GM23338 (cell line): ENCODE data around the gene CAP1. TPM values are rescaled to one million over a fixed set of nuclear protein-coding genes. Genes with fewer than 3 reads are reported as not detected.

ENCODE experiments used
- ATAC-seq: fragments of 200-7000 bp; cut with Tn5 transposase; 3 replicates; pipeline ENCODE4 v1.9.1; 2020
- DNase-seq: peaks from one replicate; pipeline ENCODE4 v3.0.0-alpha.2; 2015; ENCODE audit warnings: low spot score
- H2AFZ ChIP-seq: fragments of 200-600 bp; sonication (generic); 2 replicates; pipeline ENCODE4 v1.8.0; 2016; ENCODE audit warnings: antibody characterized with exemption, mild to moderate bottlenecking, moderate library complexity
- H3F3A ChIP-seq: fragments of 200-600 bp; sonication (generic); replicated peaks from 2 replicates; pipeline ENCODE4 v1.8.0; 2017; ENCODE audit warnings: antibody characterized with exemption, mixed run types, low read depth
- H3K27ac ChIP-seq: fragments of 200-600 bp; sonication (generic); 2 replicates; pipeline ENCODE4 v1.6.1; 2016; ENCODE audit warnings: low read depth
- H3K27me3 ChIP-seq: fragments of 200-600 bp; sonication (generic); 2 replicates; pipeline ENCODE4 v1.8.0; 2016; ENCODE audit warnings: mild to moderate bottlenecking, mixed run types, moderate library complexity; ENCODE audit not compliant: insufficient read depth
- H3K36me3 ChIP-seq: fragments of 200-600 bp; sonication (generic); 2 replicates; pipeline ENCODE4 v1.8.0; 2016; ENCODE audit warnings: mild to moderate bottlenecking; ENCODE audit not compliant: insufficient read depth
- H3K4me1 ChIP-seq: fragments of 200-600 bp; sonication (generic); 2 replicates; pipeline ENCODE4 v1.8.0; 2016; ENCODE audit warnings: mild to moderate bottlenecking, moderate library complexity; ENCODE audit not compliant: insufficient read depth
- H3K4me2 ChIP-seq: fragments of 200-600 bp; sonication (generic); 2 replicates; pipeline ENCODE4 v1.7.1; 2017; ENCODE audit warnings: mixed run types
- H3K4me3 ChIP-seq: fragments of 200-600 bp; sonication (generic); 2 replicates; pipeline ENCODE4 v1.6.1; 2016; ENCODE audit warnings: mixed run types
- H3K79me2 ChIP-seq: fragments of 200-600 bp; sonication (generic); replicated peaks from 2 replicates; pipeline ENCODE4 v1.8.0; 2017; ENCODE audit warnings: mild to moderate bottlenecking; ENCODE audit not compliant: insufficient read depth
- H3K9me2 ChIP-seq: fragments of 200-600 bp; sonication (generic); 2 replicates; pipeline ENCODE4 v1.8.0; 2017; ENCODE audit not compliant: insufficient read depth
- H4K20me1 ChIP-seq: fragments of 200-600 bp; sonication (generic); replicated peaks from 2 replicates; pipeline ENCODE4 v1.8.0; 2017; ENCODE audit warnings: mild to moderate bottlenecking; ENCODE audit not compliant: insufficient read depth
- H3K27ac Mint-ChIP-seq: 2 replicates; pipeline ENCODE4 v1.8.0; 2020; ENCODE audit warnings: inconsistent platforms, mild to moderate bottlenecking, moderate library complexity, mixed read lengths
- H3K27me3 Mint-ChIP-seq: 3 replicates; pipeline ENCODE4 v1.8.0; 2022; ENCODE audit warnings: low read depth, mild to moderate bottlenecking, moderate library complexity, mixed read lengths, inconsistent platforms; ENCODE audit not compliant: insufficient read depth, poor library complexity
- H3K36me3 Mint-ChIP-seq: 3 replicates; pipeline ENCODE4 v1.8.0; 2021; ENCODE audit warnings: low read depth, mild to moderate bottlenecking, inconsistent platforms, moderate library complexity, mixed read lengths
- H3K4me1 Mint-ChIP-seq: 3 replicates; pipeline ENCODE4 v1.8.0; 2020; ENCODE audit warnings: mild to moderate bottlenecking, inconsistent platforms, mixed read lengths
- H3K4me3 Mint-ChIP-seq: 3 replicates; pipeline ENCODE4 v1.8.0; 2021; ENCODE audit warnings: moderate library complexity, mild to moderate bottlenecking, inconsistent platforms, mixed read lengths
- H3K9me3 Mint-ChIP-seq: 3 replicates; pipeline ENCODE4 v1.8.0; 2020; ENCODE audit warnings: moderate library complexity, mild to moderate bottlenecking, inconsistent platforms, mixed read lengths
- CREB1 ChIP-seq: fragments of 250-450 bp; sonication (Bioruptor Pico); IDR thresholded peaks from 2 replicates; pipeline ENCODE4 v1.5.0; 2020; ENCODE audit warnings: low read depth, mild to moderate bottlenecking, moderate library complexity
- EZH2phosphoT487 ChIP-seq: fragments of 200-600 bp; sonication (generic); IDR thresholded peaks from one replicate; pipeline ENCODE4 v1.8.1; 2018; ENCODE audit warnings: antibody characterized with exemption; ENCODE audit not compliant: unreplicated experiment
- NANOG ChIP-seq: IDR thresholded peaks from 2 replicates; pipeline ENCODE4 v1.6.1; 2016; ENCODE audit warnings: antibody characterized with exemption, borderline replicate concordance
- POLR2AphosphoS5 ChIP-seq: IDR thresholded peaks from 2 replicates; pipeline ENCODE4 v1.6.1; 2016; ENCODE audit warnings: antibody characterized with exemption, low read depth
- ZNF114 ChIP-seq: fragments of 250-450 bp; sonication (Bioruptor Pico); IDR thresholded peaks from 2 replicates; pipeline ENCODE4 v1.5.0; 2020; ENCODE audit warnings: mild to moderate bottlenecking, moderate library complexity
- ZNF331 ChIP-seq: fragments of 250-450 bp; sonication (Bioruptor Pico); IDR thresholded peaks from 2 replicates; pipeline ENCODE4 v1.5.0; 2020; ENCODE audit warnings: low read depth, mild to moderate bottlenecking, moderate library complexity
- long read RNA-seq: library from polyadenylated mRNA; unstranded; transcript quantifications from one replicate; pipeline ENCODE4 v2.0.0, GENCODE V29; 2020; ENCODE audit not compliant: unreplicated experiment
- polyA plus RNA-seq: library from polyadenylated mRNA; unstranded; fragments of >200 nt; fragmentation: Nextera tagmentation; extraction: Ambion mirVana; gene quantifications from 2 replicates; pipeline ENCODE4 v1.2.1, GENCODE V29; 2016
- total RNA-seq: library from RNA; depleted of rRNA; stranded (reverse); fragments of >200 nt; shearing (Covaris generic); gene quantifications from 2 replicates; pipeline ENCODE4 v1.2.3, GENCODE V29; 2014; rRNA removed
- TF ChIP-seq, protein P1 (sequence below): IDR thresholded peaks from 2 replicates; pipeline ENCODE4 v1.6.1; 2016; ENCODE audit warnings: antibody characterized with exemption
- TF ChIP-seq, protein P2 (sequence below): IDR thresholded peaks from one replicate; pipeline ENCODE4 v1.6.1; 2018; ENCODE audit warnings: antibody characterized with exemption; ENCODE audit not compliant: unreplicated experiment
- TF ChIP-seq, protein P3 (sequence below), 2 experiments: fragments of 200-600 bp in 1 of 2; sonication (generic) in 1 of 2; conservative IDR thresholded peaks; 2 replicates each; pipeline versions ENCODE4 v1.5.1 to v1.6.1; 2016 to 2017; ENCODE audit warnings: antibody characterized with exemption in 2 of 2, low read depth in 2 of 2, mild to moderate bottlenecking in 2 of 2, moderate library complexity in 1 of 2

The CAP1 gene
- total RNA-seq (222 and 254 TPM in 2 replicates), polyA plus RNA-seq (109 and 133 TPM in 2 replicates)
- long read RNA-seq, transcript CAP1-206 (13 exons, 2,217 nt), result major isoform, 45 of 123 reads
- long read RNA-seq, transcript CAP1-203 (13 exons, 3,105 nt), result minor isoform, 16 of 123 reads
- long read RNA-seq, transcript CAP1-202 (13 exons, 1,496 nt), result minor isoform, 14 of 123 reads
- long read RNA-seq, partial matches to known transcripts, result 21 of 123 reads
- long read RNA-seq, other reads (novel, unspliced or antisense), result 22 of 123 reads

DNA sequence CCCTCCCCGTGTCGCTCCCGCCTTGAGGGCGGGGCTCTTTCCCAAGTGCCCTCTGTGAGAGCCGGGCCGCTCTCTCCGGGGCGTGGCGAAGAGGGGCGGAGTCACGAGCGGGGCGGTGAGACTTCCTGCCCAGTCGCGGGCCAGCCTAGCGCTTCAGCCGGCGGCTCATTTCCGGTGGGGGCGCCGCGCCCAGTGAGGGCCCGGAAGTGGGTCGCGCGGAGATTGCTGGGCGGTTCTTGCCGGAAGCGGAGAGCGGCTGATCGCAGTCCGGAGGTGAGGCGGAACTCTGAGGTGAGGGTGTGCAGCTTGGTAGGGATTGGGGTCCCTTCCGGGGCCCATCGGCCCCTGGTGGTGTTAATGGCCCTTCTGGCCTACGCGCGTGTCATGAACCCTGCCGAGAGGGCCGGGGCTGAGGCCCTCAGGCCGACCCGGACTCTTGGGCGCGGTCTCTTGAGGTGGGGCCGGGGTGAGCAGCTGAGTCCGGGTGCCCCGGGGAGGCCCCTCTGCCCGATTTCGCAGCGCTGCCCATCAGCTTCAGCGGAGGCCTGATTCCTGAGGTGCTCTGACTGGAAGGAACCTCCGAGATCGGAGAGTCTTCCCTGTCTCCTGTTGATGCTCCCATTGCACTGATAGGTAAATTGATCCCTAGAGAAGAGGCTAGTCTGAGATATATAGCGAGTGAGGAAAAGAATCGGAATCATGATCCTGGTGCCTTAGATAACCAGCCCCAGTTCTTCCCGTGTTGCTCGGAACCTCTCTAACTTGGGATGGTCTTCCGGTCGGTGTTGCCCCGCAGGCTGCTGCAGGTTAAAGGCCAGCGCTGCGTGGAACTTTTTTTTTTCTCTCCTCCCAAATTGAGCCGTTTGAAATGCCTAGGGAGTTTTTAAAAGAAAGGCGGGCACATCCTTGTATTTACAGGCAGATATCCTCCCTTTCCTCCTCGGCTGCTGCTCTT lies at the start of gene CAP1:
Gene CAP1 (plus strand): TSS at position 219 of the 955 bp plus-strand sequence. CDS start 18,618 bp downstream, outside the sequence.
- peaks cover 51% of the 10 kb centered on the region for H3K79me2 ChIP-seq
- peak within 1 kb of the TSS; percentile 96 for H3K4me3 ChIP-seq
- peak within 1 kb of the TSS; percentile 100 for H3K27ac ChIP-seq
- H3K36me3 ChIP-seq, result no peaks in the 10 kb centered on the region
- DNase-seq, result peak; percentile 99
- Mint-ChIP-seq H3K4me3 (peak within 1 kb of the TSS; percentile 97), H3K27me3 (peaks cover 10% of the 10 kb centered on the region), H3K4me1 (peaks cover 21% of the 10 kb centered on the region), H3K27ac (peak within 1 kb of the TSS; percentile 99), H3K36me3 (peaks cover 22% of the 10 kb centered on the region), H3K9me3 (no peaks in the 10 kb centered on the region; the same call in 2 of the 3 replicates)
- peaks cover 13% of the 10 kb centered on the region for H3K4me1 ChIP-seq
- peaks cover 3% of the 10 kb centered on the region; the same call in 1 of the 2 replicates for H3F3A ChIP-seq
- H3K4me2 ChIP-seq, result peak within 1 kb of the TSS; percentile 96
- ATAC-seq, result peak; percentile 90
- no peaks in the 10 kb centered on the region for H3K9me2 ChIP-seq
- TF ChIP-seq POLR2AphosphoS5 (peak; percentile 82), ZNF114 (CRISPR knock-in tag) (no peak), CREB1 (CRISPR knock-in tag) (peak; percentile 56), ZNF331 (no peak), EZH2phosphoT487 (no peak), NANOG (no peak)
- TF ChIP-seq, protein P1, sequence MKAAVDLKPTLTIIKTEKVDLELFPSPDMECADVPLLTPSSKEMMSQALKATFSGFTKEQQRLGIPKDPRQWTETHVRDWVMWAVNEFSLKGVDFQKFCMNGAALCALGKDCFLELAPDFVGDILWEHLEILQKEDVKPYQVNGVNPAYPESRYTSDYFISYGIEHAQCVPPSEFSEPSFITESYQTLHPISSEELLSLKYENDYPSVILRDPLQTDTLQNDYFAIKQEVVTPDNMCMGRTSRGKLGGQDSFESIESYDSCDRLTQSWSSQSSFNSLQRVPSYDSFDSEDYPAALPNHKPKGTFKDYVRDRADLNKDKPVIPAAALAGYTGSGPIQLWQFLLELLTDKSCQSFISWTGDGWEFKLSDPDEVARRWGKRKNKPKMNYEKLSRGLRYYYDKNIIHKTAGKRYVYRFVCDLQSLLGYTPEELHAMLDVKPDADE, result peak; percentile 84
- TF ChIP-seq, protein P2, sequence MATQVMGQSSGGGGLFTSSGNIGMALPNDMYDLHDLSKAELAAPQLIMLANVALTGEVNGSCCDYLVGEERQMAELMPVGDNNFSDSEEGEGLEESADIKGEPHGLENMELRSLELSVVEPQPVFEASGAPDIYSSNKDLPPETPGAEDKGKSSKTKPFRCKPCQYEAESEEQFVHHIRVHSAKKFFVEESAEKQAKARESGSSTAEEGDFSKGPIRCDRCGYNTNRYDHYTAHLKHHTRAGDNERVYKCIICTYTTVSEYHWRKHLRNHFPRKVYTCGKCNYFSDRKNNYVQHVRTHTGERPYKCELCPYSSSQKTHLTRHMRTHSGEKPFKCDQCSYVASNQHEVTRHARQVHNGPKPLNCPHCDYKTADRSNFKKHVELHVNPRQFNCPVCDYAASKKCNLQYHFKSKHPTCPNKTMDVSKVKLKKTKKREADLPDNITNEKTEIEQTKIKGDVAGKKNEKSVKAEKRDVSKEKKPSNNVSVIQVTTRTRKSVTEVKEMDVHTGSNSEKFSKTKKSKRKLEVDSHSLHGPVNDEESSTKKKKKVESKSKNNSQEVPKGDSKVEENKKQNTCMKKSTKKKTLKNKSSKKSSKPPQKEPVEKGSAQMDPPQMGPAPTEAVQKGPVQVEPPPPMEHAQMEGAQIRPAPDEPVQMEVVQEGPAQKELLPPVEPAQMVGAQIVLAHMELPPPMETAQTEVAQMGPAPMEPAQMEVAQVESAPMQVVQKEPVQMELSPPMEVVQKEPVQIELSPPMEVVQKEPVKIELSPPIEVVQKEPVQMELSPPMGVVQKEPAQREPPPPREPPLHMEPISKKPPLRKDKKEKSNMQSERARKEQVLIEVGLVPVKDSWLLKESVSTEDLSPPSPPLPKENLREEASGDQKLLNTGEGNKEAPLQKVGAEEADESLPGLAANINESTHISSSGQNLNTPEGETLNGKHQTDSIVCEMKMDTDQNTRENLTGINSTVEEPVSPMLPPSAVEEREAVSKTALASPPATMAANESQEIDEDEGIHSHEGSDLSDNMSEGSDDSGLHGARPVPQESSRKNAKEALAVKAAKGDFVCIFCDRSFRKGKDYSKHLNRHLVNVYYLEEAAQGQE, result no peak
- TF ChIP-seq, protein P3, sequence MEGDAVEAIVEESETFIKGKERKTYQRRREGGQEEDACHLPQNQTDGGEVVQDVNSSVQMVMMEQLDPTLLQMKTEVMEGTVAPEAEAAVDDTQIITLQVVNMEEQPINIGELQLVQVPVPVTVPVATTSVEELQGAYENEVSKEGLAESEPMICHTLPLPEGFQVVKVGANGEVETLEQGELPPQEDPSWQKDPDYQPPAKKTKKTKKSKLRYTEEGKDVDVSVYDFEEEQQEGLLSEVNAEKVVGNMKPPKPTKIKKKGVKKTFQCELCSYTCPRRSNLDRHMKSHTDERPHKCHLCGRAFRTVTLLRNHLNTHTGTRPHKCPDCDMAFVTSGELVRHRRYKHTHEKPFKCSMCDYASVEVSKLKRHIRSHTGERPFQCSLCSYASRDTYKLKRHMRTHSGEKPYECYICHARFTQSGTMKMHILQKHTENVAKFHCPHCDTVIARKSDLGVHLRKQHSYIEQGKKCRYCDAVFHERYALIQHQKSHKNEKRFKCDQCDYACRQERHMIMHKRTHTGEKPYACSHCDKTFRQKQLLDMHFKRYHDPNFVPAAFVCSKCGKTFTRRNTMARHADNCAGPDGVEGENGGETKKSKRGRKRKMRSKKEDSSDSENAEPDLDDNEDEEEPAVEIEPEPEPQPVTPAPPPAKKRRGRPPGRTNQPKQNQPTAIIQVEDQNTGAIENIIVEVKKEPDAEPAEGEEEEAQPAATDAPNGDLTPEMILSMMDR (conservative IDR thresholded peaks at IDR 0.05; ENCODE audit: low read depth in 2 of 2), result no peak
- no peaks in the 10 kb centered on the region for H3K27me3 ChIP-seq
- H4K20me1 ChIP-seq, result peaks cover 35% of the 10 kb centered on the region
- H2AFZ ChIP-seq, result no peak within 1 kb of the TSS
